GM03348 (cell line): ENCODE measurements around the gene TOM1L1.

Experiments
- DNase-seq: peaks from one replicate; pipeline ENCODE4 v3.0.0; 2012; ENCODE audit warnings: low spot score

The TOM1L1 gene

GRCh38 chr17:54947396-54947795, 46.7 kb downstream of the TOM1L1 start:
- DNase-seq = no peak

GRCh38 chr17:54948380-54948779, 47.7 kb downstream of the TOM1L1 start:
- peak; percentile 79 for DNase-seq

GRCh38 chr17:54950116-54950515, 49.5 kb downstream of the TOM1L1 start:
- DNase-seq = no peak

GRCh38 chr17:54951286-54951685, 50.6 kb downstream of the TOM1L1 start:
- DNase-seq = no peak

GRCh38 chr17:54956791-54957190, 56.1 kb downstream of the TOM1L1 start:
- DNase-seq = no peak

GRCh38 chr17:54967621-54968261, 67.1 kb downstream of the TOM1L1 start:
- peak; percentile 53 for DNase-seq

- peak; percentile 96 for DNase-seq
Measured at GRCh38 chr17:54968262-54968987, 67.8 kb downstream of the TOM1L1 start, which contains the start of the genes COX11 and STXBP4. TSS of gene COX11 (minus strand) at chr17:54968654. CDS start at chr17:54968646, 8 bp downstream. TSS of gene STXBP4 (plus strand) at chr17:54968765. CDS start at chr17:54986220, 17,455 bp downstream.

GRCh38 chr17:54968988-54969332, 68.3 kb downstream of the TOM1L1 start:
- DNase-seq = peak; percentile 42

- DNase-seq = no peak
Measured at GRCh38 chr17:54969658-54970572, 69.3 kb downstream of the TOM1L1 start.

GRCh38 chr17:54971147-54971546, 70.5 kb downstream of the TOM1L1 start:
- DNase-seq = no peak

GRCh38 chr17:54971901-54972300, 71.2 kb downstream of the TOM1L1 start:
- no peak for DNase-seq

- no peak for DNase-seq
Measured at GRCh38 chr17:54972406-54973138, 71.9 kb downstream of the TOM1L1 start.

- DNase-seq = no peak
Measured at GRCh38 chr17:54974759-54975158, 74.1 kb downstream of the TOM1L1 start.

- no peak for DNase-seq
Measured at GRCh38 chr17:54976316-54976715, 75.7 kb downstream of the TOM1L1 start.

GRCh38 chr17:54977744-54978143, 77.1 kb downstream of the TOM1L1 start:
- DNase-seq = no peak

- DNase-seq = no peak
Measured at GRCh38 chr17:54979657-54980056, 79.0 kb downstream of the TOM1L1 start.

GRCh38 chr17:54980375-54980774, 79.7 kb downstream of the TOM1L1 start:
- no peak for DNase-seq

- DNase-seq = no peak
Measured at GRCh38 chr17:54982399-54982798, 81.7 kb downstream of the TOM1L1 start.

- DNase-seq = no peak
Measured at GRCh38 chr17:54983260-54983659, 82.6 kb downstream of the TOM1L1 start.

- peak; percentile 13 for DNase-seq
Measured at GRCh38 chr17:54985476-54985875, 84.8 kb downstream of the TOM1L1 start.

- no peak for DNase-seq
Measured at GRCh38 chr17:54990118-54990517, 89.5 kb downstream of the TOM1L1 start.

- no peak for DNase-seq
Measured at GRCh38 chr17:54991567-54991966, 90.9 kb downstream of the TOM1L1 start.
